Tibial nerve (tissue), 4 donors: Measurements from ENCODE around the gene ERBB4. TPM values are rescaled to one million over a fixed set of nuclear protein-coding genes. Genes with fewer than 3 reads are reported as not detected.

ENCODE experiments used
- DNase-seq, 2 donors: peaks; one replicate each; pipeline ENCODE4 v3.0.0-alpha.2; 2019; ENCODE audit warnings: low spot score in 2 of 2
- H3K27ac ChIP-seq, 4 donors: fragments of 200-600 bp; sonication (generic) in 3 of 4; one replicate each; pipeline ENCODE4 v1.5.1; 2017 to 2019; ENCODE audit warnings: mild to moderate bottlenecking in 1 of 4
- H3K27me3 ChIP-seq, 2 donors: fragments of 200-600 bp; sonication (generic) in 1 of 2; one replicate each; pipeline versions ENCODE4 v1.5.1 to v1.6.0; 2017 to 2019
- H3K36me3 ChIP-seq, 3 donors: fragments of 200-600 bp; sonication (generic); one replicate each; pipeline ENCODE4 v1.5.1; 2018 to 2019
- H3K4me1 ChIP-seq, 4 donors: fragments of 200-600 bp; sonication (generic) in 3 of 4; one replicate each; pipeline ENCODE4 v1.5.1; 2017 to 2019
- H3K4me3 ChIP-seq, 4 donors: fragments of 200-600 bp; sonication (generic) in 3 of 4; one replicate each; pipeline ENCODE4 v1.5.1; 2017 to 2019; ENCODE audit warnings: mild to moderate bottlenecking in 1 of 4, moderate library complexity in 1 of 4
- H3K9me3 ChIP-seq, 4 donors: fragments of 200-600 bp; sonication (generic) in 3 of 4; one replicate each; pipeline ENCODE4 v1.5.1; 2017 to 2019
- CTCF ChIP-seq, 5 experiments: fragments of 200-600 bp in 3 of 5; fragments of 450-650 bp in 2 of 5; sonication (generic) in 3 of 5; IDR thresholded peaks; one replicate each; pipeline ENCODE4 v1.5.1; 2016 to 2019; ENCODE audit warnings: antibody characterized with exemption in 5 of 5, mild to moderate bottlenecking in 3 of 5, moderate library complexity in 2 of 5
- EP300 ChIP-seq, 2 donors: sonication (generic); formaldehyde crosslinking; IDR thresholded peaks; one replicate each; pipeline ENCODE4 v1.6.1; 2017; ENCODE audit warnings: antibody characterized with exemption in 2 of 2, mild to moderate bottlenecking in 1 of 2
- POLR2A ChIP-seq, 2 donors: fragments of 450-650 bp; IDR thresholded peaks; one replicate each; pipeline ENCODE4 v1.6.1; 2017; ENCODE audit warnings: antibody characterized with exemption in 2 of 2, mild to moderate bottlenecking in 2 of 2, moderate library complexity in 2 of 2
- WGBS, 2 donors: methylation state at CpG; one replicate each; pipeline ENCODE4 v1.1.5; 2018; 5-methylcytosine and 5-hydroxymethylcytosine counted together
- total RNA-seq, 4 donors: library from RNA; depleted of rRNA; stranded (reverse); fragments of >200 nt; gene quantifications; one replicate each; pipeline ENCODE4 v1.1.0, GENCODE V29; 2016

Gene ERBB4
- total RNA-seq, 4 donors from 2014 or later = 2.4 to 3.3 (median 2.9) TPM

- WGBS, 2 donors = 65 to 68% methylated on average over 1 of the region's 1 CpG
- peaks cover 0 to 7% (median 0%) of the 10 kb centered on the region in 4 donors for H3K9me3 ChIP-seq
- no peaks in the 10 kb centered on the region for H3K36me3 ChIP-seq
- H3K27ac ChIP-seq = no peak overlapping the region
- H3K27me3 ChIP-seq = no peaks in the 10 kb centered on the region
- TF ChIP-seq CTCF (IDR thresholded peaks at IDR 0.05) (no peak), POLR2A (IDR thresholded peaks at IDR 0.05) (no peak), EP300 (IDR thresholded peaks at IDR 0.05) (no peak)
- H3K4me1 ChIP-seq = no peaks in the 10 kb centered on the region
- DNase-seq = no peak
- no peak overlapping the region for H3K4me3 ChIP-seq
These were observed 365.3 kb downstream of the ERBB4 start for GRCh38 chr2:212173331-212173730.

GRCh38 chr2:212170382-212170781, 368.2 kb downstream of the ERBB4 start:
- Histone ChIP-seq H3K4me3 (no peak overlapping the region), H3K36me3 (no peaks in the 10 kb centered on the region), H3K27ac (no peak overlapping the region), H3K4me1 (peaks cover 0 to 4% (median 0%) of the 10 kb centered on the region in 4 donors), H3K27me3 (no peaks in the 10 kb centered on the region), H3K9me3 (peaks cover 0 to 10% (median 0%) of the 10 kb centered on the region in 4 donors)
- DNase-seq = no peak
- WGBS, 2 donors = 50 to 86% methylated on average over 2 of the region's 2 CpGs
- no peak for TF ChIP-seq POLR2A (IDR thresholded peaks at IDR 0.05)
- TF ChIP-seq EP300 (IDR thresholded peaks at IDR 0.05) = no peak
- TF ChIP-seq CTCF (IDR thresholded peaks at IDR 0.05) = no peak

GRCh38 chr2:212158081-212158480, 380.5 kb downstream of the ERBB4 start:
- Histone ChIP-seq H3K4me1 (no peaks in the 10 kb centered on the region), H3K4me3 (no peak overlapping the region), H3K36me3 (no peaks in the 10 kb centered on the region), H3K27me3 (no peaks in the 10 kb centered on the region), H3K27ac (no peak overlapping the region), H3K9me3 (no peaks in the 10 kb centered on the region)
- no peak for DNase-seq
- no peak for TF ChIP-seq POLR2A (IDR thresholded peaks at IDR 0.05)
- no peak for TF ChIP-seq CTCF (IDR thresholded peaks at IDR 0.05)
- TF ChIP-seq EP300 (IDR thresholded peaks at IDR 0.05) = no peak
- 80 to 84% methylated on average over 1 of the region's 1 CpG for WGBS, 2 donors

- no peak overlapping the region for H3K27ac ChIP-seq
- 21 to 57% methylated on average over 1 of the region's 1 CpG for WGBS, 2 donors
- H3K9me3 ChIP-seq = no peaks in the 10 kb centered on the region
- DNase-seq = no peak
- H3K4me1 ChIP-seq = no peaks in the 10 kb centered on the region
- H3K36me3 ChIP-seq = no peaks in the 10 kb centered on the region
- no peaks in the 10 kb centered on the region for H3K27me3 ChIP-seq
- H3K4me3 ChIP-seq = no peak overlapping the region
- TF ChIP-seq EP300 (IDR thresholded peaks at IDR 0.05) (no peak), POLR2A (IDR thresholded peaks at IDR 0.05) (no peak), CTCF (IDR thresholded peaks at IDR 0.05) (no peak)
These were observed 381.6 kb downstream of the ERBB4 start for GRCh38 chr2:212157012-212157411.

GRCh38 chr2:212156088-212156487, 382.5 kb downstream of the ERBB4 start:
- 94 to 97% methylated on average over 3 of the region's 3 CpGs for WGBS, 2 donors

More at GRCh38 chr2:212156088-212156487, 382.5 kb downstream of the ERBB4 start:
- Histone ChIP-seq H3K4me3 (no peak overlapping the region), H3K27me3 (no peaks in the 10 kb centered on the region), H3K36me3 (no peaks in the 10 kb centered on the region), H3K4me1 (no peaks in the 10 kb centered on the region), H3K27ac (no peak overlapping the region), H3K9me3 (no peaks in the 10 kb centered on the region)
- no peak for TF ChIP-seq EP300 (IDR thresholded peaks at IDR 0.05)
- no peak for TF ChIP-seq POLR2A (IDR thresholded peaks at IDR 0.05)
- TF ChIP-seq CTCF (IDR thresholded peaks at IDR 0.05) = no peak
- no peak for DNase-seq
